B cell (primary cell): ENCODE data around the gene BAK1.

Experiments used
- CTCF ChIP-seq: fragments of 200-600 bp; IDR thresholded peaks from one replicate; pipeline ENCODE4 v1.8.0; 2022; ENCODE audit warnings: antibody characterized with exemption, mild to moderate bottlenecking
- EZH2 ChIP-seq: IDR thresholded peaks from 2 replicates; pipeline ENCODE4 v1.6.1; 2012; ENCODE audit warnings: borderline replicate concordance, low read depth, mild to moderate bottlenecking, moderate library complexity, low read length; ENCODE audit not compliant: insufficient read depth, poor library complexity, severe bottlenecking

GRCh38 chr6:33609528-33609927 is 29.5 kb upstream of the BAK1 start:
- TF ChIP-seq EZH2 (no peak), CTCF (no peak)
